ENCODE measurements around the gene TEX29. TPM values are rescaled to one million over a fixed set of nuclear protein-coding genes. Genes with fewer than 3 reads are reported as not detected.

The TEX29 gene
- total RNA-seq, 1 experiment from 2014 or later: 0.33 TPM

DNA sequence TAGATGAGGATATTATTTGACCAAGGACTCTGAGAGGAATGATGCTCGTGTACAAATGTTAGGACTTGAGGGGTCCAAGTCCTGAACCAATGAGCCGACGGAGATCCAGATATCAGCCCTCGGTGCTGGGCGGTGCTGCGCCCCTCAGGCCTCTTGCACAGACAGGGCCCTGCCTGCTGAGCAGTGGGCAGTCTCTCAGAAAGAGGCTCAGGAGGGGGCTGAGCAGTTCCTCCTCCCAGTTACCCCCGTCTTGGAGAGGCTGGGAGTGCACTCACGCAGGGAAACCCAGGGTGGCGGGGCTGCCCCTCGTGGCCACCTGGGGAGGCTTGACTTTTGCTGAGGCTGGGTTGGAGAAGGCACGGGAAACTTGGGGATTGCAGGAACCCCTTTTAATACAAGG is 18.4 kb downstream of the TEX29 start:
- H3K27ac Mint-ChIP-seq: no peak overlapping the region

More for the DNA sequence above, 18.4 kb downstream of the TEX29 start:
- Histone ChIP-seq H3K27me3 (ENCODE audit: insufficient read depth, low read length) (no peaks in the 10 kb centered on the region), H3K56ac (ENCODE audit: insufficient read length, low read depth, low read length) (no peak overlapping the region), H3K27ac (ENCODE audit: insufficient read length, low read depth, low read length) (no peak overlapping the region), H3K79me1 (ENCODE audit: insufficient read depth, low read depth, low read length, poor library complexity, severe bottlenecking) (no peaks in the 10 kb centered on the region), H2BK120ac (ENCODE audit: low read depth, low read length, poor library complexity, severe bottlenecking) (no peak overlapping the region), H2AFZ (ENCODE audit: low read length) (no peak overlapping the region), H2BK20ac (ENCODE audit: low read depth, low read length, poor library complexity, severe bottlenecking) (no peak overlapping the region), H3K4ac (ENCODE audit: low read depth, low read length) (no peak overlapping the region), H3K79me2 (ENCODE audit: insufficient read depth, low read length) (no peaks in the 10 kb centered on the region), H3K23ac (ENCODE audit: insufficient read length, low read depth, low read length) (no peak overlapping the region), H3K14ac (ENCODE audit: insufficient read depth, low read length) (no peak overlapping the region), H3K9me3 (ENCODE audit: control insufficient read depth, low read depth, low read length) (no peaks in the 10 kb centered on the region), H3K4me2 (ENCODE audit: insufficient read depth, insufficient read length, low read length) (no peak overlapping the region), H3K9ac (ENCODE audit: extremely low read depth, insufficient read length, low read length) (no peak overlapping the region), H3T11ph (ENCODE audit: low read length) (no peak overlapping the region), H2BK5ac (ENCODE audit: insufficient read length, low read length) (no peak overlapping the region), H3K4me1 (ENCODE audit: insufficient read depth, low read length) (no peaks in the 10 kb centered on the region), H2BK15ac (ENCODE audit: low read depth, low read length) (no peak overlapping the region), H4K5ac (ENCODE audit: insufficient read length, low read depth, low read length) (no peak overlapping the region), H4K91ac (ENCODE audit: insufficient read length, low read depth, low read length) (no peak overlapping the region), H2BK12ac (ENCODE audit: insufficient read length, low read depth, low read length) (no peak overlapping the region), H4K20me1 (ENCODE audit: control insufficient read depth, insufficient read depth, insufficient read length) (no peaks in the 10 kb centered on the region), H2AK5ac (ENCODE audit: insufficient read length, low read length) (no peak overlapping the region), H3K23me2 (ENCODE audit: insufficient read length, low read depth, low read length, poor library complexity, severe bottlenecking) (no peaks in the 10 kb centered on the region), H3K18ac (ENCODE audit: insufficient read length, low read depth, low read length) (no peak overlapping the region), H4K8ac (replicated peaks; ENCODE audit: insufficient read length, low read depth, low read length) (no peak overlapping the region)
- Mint-ChIP-seq H3K36me3 (ENCODE audit: insufficient read depth in 1 of 3, low read depth in 3 of 3) (no peaks in the 10 kb centered on the region; a peak in 1 of 7 replicates), H3K4me3 (no peak overlapping the region), H3K4me1 (no peaks in the 10 kb centered on the region), H3K27me3 (ENCODE audit: low read depth) (no peaks in the 10 kb centered on the region), H3K9me3 (no peaks in the 10 kb centered on the region)
- peak; percentile 21 for DNase-seq
- WGBS (ENCODE audit: extremely low coverage, insufficient read length, low lambda C conversion rate): no CpG with 5 or more reads among the region's 11 CpGs
- TF ChIP-seq, protein P1, sequence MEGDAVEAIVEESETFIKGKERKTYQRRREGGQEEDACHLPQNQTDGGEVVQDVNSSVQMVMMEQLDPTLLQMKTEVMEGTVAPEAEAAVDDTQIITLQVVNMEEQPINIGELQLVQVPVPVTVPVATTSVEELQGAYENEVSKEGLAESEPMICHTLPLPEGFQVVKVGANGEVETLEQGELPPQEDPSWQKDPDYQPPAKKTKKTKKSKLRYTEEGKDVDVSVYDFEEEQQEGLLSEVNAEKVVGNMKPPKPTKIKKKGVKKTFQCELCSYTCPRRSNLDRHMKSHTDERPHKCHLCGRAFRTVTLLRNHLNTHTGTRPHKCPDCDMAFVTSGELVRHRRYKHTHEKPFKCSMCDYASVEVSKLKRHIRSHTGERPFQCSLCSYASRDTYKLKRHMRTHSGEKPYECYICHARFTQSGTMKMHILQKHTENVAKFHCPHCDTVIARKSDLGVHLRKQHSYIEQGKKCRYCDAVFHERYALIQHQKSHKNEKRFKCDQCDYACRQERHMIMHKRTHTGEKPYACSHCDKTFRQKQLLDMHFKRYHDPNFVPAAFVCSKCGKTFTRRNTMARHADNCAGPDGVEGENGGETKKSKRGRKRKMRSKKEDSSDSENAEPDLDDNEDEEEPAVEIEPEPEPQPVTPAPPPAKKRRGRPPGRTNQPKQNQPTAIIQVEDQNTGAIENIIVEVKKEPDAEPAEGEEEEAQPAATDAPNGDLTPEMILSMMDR (conservative IDR thresholded peaks at IDR 0.05): no peak
